Stimulated activated CD4-positive, alpha-beta T cell treated with anti-CD3 and anti-CD28 coated beads, Interleukin-12 subunit alpha, Interleukin-12 subunit beta, amount 100 ng/mL, for 48 hours (primary cell): Measurements from ENCODE around the gene CRKL.
"Not testable (repeated sequence)": the region's sequence is repeated elsewhere in the genome, so short reads cannot be mapped to it uniquely, and the experiment has no call there.

Source experiments
- DNase-seq, 3 donors: peaks; one replicate each; pipeline ENCODE4 v3.0.0-alpha.2; 2020; ENCODE audit warnings: low read depth in 2 of 3, low spot score in 1 of 3

Gene CRKL

DNA sequence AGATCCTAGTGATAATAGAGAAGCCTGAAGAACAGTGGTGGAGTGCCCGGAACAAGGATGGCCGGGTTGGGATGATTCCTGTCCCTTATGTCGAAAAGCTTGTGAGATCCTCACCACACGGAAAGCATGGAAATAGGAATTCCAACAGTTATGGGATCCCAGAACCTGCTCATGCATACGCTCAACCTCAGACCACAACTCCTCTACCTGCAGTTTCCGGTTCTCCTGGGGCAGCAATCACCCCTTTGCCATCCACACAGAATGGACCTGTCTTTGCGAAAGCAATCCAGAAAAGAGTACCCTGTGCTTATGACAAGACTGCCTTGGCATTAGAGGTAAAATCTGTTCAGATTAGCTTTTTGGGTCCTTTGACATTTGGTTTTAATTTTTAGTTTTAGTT, 16.7 kb downstream of the CRKL start:
- DNase-seq: no peak

DNA sequence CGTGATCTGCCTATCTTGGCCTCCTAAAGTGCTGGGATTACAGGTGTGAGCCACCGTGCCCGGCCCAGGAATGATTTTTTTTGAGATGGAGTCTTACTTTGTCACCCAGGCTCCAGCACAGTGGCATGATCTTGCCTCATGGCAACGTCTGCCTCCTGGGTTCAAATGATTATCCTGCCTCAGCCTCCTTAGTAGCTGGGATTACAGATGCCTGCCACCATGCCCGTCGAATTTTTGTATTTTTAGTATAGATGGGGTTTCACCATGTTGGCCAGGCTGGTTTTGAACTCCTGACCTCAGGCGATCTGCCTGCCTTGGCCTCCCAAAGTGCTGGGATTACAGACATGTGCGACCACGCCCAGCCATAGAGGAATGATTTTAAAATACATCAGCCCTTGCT, 17.8 kb downstream of the CRKL start:
- not testable (repeated sequence) for DNase-seq

DNA sequence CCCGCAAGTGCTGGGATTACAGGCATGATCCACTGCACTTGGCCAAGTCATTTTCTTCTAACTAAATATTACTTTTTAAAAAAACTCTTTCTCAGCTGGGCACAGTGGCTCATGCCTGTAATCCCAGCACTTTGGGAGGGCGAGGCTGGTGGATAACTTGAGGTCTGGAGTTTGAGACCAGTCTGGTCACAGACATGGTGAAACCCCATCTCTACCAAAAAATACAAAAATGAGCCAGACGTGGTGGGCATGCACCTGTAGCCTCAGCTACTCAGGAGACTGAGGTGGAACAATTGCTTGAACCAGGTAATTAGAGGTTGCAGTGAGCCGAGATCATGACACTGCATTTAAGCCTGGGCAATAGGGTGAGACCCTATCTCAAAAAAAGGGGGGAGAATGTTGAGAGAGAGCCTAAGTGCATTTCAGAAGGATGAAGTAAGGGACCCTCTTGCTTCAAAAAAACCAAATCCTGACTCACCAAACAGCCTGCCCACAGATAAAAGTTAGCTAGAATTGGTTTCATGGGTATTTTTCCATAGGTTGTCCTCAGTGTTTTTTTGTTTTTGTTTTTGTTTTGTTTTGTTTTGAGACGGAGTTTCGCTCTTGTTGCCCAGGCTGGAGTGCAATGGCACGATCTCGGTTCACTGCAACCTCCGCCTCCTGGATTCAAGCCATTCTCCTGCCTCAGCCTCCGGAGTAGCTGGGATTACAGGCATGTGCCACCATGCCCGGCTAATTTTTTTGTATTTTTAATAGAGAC, 18.8 kb downstream of the CRKL start:
- not testable (repeated sequence) for DNase-seq

DNA sequence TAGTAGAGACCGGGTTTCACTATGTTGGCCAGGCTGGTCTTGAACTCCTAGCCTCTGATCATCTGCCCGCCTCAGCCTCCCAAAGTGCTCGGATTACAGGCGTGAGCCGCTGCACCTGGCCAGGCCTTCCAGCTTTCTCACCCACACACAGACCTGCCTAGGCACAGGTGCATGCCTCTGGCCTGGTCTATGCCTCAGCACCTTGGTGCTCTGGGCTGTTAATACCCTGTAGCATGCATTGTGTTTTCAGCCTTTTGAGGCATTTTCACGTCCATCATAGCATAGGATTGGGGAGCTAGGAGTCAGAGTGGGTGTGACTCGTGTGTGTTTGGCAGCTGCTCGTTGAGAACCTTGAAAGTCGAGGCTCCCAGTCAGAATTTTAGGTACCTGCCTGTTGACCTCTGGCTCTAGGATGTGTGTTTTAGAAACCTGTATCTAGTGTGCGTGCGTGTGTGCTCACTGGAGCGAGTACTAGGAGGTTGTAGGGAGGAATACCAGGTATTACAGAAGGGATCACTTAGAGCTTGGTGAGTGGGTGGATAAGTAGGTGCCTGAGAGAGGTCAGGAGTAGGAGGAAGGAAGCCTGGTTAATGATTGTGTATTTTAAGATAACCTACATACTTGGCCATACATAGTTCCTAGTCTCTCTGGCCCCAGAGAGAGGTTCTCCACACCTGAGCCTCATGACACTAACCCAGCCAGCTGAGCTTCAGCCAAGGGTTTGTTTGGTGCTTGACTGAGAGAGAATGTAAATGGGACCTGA, 20.0 kb downstream of the CRKL start:
- no peak for DNase-seq

DNA sequence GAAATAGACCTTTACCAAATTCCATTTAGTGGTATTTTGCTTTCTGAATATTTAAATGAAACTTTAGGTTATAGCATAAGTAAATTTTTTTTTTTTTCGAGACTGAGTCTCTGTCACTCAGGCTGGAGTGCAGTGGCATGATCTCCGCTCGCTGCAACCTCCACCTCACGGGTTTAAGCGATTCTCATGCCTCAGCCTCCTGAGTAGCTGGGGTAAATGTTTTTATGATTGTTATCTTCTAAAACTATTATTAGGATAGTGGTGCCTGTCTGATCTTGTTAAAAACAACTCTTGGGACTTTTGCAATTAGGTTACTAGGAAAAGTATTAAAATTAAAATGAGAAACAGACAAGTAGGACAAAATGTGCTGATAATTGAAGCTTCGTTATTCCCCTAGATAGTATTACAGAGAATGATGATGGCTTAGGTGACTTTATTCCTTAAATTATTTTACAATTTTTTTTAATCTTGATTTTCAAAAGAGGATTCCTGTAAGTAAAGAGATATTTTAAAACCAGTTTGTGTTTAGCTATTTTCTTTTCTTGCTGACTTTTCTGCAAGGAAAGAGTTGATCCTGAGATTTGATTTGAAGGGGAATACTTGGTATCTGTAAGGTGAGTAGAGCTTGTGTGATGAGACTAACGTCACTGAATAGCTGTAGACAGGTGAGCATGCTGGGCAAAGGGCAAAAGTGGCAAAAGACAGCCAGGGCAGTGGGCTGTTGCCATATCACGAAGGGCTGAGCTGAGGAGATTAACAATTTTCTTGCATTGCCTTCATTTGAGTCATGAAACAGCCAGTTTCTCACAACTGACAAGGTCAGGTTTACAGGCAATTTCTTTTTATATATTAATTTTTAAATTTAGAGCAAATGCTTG, 20.8 kb downstream of the CRKL start:
- no peak for DNase-seq

DNA sequence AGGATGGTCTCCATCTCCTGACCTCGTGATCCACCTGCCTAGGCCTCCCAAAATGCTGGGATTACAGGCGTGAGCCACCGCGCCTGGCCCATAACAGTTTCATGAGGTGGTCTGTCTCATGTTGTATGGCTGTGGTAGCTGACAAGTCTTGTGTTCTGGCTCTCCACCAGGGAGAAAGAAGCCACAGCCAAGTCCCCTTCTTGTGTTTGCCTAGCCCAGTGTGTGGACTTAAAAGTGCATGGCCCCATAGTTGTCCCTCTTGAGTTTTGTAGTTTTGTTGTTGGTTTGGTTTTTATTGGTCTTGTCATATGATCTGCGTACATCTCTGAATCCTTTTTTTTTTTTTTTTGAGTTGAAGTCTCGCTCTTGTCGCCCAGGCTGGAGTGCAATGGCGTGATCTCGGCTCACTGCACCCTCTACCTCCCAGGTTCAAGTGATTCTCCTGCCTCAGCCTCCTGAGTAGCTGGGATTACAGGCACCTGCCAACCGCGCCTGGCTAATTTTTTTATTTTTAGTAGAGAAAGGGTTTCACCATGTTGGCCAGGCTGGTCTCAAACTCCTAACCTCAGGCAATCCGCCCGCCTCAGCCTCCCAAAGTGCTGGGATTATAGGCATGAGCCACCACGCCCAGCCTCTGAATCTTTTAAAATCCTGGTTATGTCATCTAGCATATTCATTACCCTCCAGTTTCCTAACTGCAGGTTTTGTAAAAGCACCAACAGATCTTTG, 22.4 kb downstream of the CRKL start:
- DNase-seq: not testable (repeated sequence)

DNA sequence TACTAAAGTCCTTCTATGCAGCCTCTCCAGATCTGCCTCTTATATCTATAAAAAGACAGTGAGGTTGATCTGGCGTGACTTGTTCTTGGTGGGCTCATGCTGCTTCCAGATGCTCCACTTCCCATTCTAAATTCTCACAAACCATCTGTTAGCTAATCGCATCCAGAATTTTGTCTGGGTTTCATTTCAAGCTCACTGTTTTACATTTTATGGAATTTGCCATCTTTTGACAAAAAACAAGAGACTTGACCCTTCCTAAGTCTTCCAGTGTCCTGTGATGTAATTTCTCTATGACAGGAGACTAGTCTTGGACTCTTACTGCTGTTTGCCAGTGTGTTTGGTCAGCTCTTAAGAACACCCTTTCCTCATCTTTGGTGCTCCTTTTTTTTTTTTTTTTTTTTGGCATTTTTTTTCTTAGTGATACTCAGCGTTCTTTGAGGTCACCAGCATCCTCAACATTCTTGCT, 23.0 kb downstream of the CRKL start:
- DNase-seq: no peak

DNA sequence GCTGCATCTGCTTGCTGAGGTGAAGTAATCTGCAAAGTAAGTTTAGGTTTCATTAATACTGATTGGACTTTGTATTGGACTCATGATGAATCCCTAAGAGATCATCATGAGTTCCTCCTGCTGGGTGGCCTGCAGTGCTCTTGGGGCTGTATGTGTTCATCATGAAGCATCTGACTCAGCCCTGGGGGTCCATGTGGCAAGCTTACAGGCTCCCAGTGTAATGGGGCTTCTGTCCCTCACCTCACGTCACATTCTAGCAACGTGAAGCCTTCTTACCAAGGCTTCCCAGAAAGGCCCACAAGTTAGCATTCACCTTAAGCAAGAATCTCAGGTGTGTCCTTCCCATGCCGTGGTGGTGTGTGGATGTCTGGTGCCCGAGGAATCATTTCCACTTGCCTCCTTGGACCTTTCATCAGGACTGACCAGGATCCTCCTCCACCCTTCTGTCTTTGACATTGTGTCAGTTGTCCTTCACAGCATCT, 23.7 kb downstream of the CRKL start:
- no peak for DNase-seq

DNA sequence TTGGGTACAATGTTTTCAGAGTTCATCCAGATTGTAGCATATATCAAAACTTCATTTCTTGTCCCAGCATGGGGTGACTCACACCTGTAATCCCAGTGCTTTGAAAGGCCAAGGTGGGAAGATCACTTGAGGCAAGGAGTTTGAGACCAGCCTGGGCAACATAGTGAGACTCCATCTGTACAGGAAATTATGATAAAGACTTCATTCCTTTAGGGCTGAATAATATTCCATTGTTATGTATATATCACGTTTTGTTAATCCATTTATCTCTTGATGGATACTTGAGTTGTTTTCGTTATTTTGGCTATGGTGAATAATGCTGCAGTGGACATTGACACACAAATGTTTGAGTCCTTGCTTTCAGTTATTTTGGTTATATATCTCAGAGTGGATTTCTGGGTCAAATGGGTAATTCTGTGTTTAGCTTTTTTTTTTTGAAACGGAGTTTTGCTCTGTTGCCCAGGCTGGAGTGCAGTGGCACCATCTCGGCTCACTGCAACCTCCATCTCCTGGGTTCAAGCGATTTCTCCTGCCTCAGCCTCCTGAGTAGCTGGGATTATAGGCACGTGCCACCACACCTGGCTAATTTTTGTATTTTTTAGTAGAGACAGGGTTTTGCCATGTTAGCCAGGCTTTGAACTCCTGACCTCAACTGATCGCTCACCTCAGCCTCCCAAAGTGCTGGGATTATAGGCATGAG, 25.1 kb downstream of the CRKL start:
- not testable (repeated sequence) for DNase-seq

DNA sequence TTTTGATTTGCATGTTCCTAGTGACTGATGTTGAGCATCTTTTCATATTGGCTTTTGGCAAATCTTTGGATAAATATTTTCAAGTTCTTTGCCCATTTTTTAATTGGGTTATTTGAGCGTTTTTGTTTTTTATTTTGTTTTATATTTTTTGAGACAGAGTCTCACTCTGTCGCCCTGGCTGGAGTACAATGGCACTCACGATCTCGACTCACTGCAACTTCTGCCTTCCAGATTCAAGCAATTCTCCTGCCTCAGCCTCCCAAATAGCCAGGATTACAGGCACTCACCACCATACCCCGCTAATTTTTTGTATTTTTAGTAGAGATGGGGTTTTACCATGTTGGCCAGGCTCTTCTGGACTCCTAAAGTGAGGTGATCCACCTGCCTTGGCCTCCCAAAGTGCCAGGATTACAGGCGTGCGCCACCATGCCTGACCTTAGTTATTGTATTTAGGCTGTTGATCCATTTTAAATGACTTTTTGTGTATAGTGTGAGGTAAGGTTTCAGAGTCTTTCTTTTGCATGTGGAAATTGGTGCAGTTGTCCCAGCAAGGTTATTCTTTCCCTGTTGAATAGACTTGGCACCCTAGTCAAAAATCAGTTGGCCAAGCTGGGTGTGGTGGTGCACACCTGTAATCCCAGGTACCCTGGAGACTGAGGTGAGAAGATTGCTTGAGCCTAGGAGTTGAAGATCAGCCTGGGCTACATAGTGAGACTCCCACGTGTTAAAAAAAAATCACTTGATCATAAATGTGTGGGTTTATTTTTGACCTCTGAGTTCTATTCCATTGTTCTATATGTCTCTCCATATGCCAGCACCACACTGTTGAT, 26.1 kb downstream of the CRKL start:
- no peak for DNase-seq

DNA sequence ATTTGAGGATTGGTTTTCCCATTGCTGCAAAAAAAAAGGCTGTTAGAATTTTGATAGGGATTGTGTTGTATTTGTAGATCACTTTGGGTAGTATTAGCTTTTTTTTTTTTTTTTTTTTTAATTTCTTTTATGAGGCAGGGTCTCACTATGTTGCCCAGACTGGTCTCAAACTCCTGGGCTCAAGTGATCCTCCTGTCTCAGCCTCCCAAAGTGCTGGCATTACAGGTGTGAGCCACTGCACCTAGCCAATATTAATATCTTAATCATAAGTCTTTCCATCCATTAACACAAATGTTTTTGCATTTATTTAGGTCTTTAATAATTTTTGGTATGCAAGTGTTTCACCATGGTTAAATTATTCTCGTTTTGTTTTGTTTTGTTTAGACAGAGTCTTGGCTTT, 26.8 kb downstream of the CRKL start:
- no peak for DNase-seq

DNA sequence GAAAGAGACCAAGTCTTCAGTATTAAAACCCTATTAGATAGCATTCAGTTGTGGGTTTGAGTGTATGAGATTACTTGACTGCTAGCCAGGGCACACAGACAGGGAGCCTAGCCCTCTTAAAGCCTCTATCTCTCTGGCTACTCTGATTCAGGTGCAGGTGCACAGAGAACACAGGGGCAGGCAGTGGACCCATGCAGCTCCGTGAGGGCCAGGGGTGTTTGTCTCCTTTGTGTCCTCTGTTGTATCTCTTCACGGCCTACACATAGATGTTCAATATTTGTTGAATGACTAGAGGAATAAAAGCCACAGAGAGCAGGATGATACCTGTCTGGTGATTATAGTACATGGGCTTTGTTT, 28.3 kb downstream of the CRKL start:
- no peak for DNase-seq

DNA sequence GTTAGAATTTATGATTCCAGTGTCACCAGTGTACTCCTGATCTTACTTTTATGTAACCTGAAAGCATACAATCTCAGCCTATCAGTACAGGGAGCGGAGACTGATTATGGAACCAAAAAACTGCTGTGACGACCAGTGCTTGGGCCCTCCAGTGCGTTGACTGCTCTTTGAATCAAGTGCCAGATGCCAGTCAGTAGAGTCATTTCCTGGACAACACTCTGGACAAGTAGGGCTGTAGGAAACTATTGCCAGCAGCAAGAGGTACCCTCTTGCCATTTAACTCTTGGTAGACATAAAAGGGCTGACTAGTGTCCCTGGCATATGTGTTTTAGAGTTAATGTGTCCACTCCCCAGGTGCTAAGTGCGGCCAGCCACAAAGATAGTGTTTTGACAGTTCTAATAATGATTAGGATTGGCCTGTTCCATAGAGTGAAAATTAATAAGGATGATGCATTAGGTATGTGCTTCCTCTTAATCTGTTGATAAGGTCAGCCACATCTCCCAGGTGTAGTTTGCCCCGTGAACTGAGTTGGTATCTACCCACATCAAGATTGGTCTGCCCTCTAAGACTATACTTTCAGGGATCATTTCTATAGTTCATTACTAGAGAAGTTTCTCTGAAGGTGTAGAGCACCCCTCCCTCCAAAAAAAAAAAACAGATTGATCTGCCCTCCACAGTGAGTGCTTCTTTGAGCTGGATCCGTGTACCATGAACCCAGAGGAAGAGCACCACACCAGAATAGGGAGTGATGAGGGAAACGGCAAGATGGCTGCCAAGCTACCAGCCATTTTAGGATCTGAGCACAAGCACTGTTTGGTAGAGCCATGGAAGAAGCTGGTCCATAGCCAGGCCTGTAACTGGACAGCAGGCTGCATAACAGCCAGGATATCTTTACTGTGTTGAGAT, 29.1 kb downstream of the CRKL start:
- DNase-seq: no peak

DNA sequence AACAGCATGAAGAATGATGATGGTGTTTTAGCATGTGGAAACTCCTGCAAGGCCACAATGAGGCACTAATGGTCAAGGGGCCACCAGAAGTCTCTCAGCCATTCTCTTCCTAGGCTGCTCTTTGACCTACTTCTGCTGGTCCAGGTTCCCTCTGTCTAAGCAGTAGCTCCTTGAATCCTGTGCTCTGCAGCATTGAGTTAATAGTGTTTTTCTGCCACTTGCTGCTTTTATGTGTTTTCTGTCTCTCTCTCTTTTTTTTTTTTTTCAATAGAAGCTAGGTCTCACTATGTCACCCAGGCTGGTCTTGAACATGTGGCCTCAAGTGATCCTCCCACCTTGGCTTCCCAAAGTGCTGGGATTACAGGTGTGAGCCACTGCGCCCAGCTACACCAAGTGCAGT, 29.8 kb downstream of the CRKL start:
- DNase-seq: no peak

DNA sequence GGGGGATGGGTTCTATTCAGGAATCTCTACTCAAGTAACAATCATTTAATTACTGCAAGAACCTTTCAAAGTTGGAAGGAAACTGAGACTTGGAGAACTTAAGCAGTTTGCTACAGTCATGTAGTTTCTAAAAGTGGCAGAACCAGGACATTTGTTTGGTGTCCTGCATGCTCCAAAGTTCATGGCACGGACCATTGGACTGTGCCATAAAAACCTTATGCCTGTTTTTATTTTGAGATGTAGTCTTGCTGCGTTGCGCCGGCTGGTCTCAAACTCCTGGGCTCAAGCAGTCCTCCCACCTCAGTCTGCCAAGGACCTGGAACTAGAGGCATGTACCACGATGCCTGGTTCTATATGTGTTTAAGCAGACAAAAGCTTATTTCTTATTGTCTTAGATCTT, 31.2 kb downstream of the CRKL start:
- no peak for DNase-seq

DNA sequence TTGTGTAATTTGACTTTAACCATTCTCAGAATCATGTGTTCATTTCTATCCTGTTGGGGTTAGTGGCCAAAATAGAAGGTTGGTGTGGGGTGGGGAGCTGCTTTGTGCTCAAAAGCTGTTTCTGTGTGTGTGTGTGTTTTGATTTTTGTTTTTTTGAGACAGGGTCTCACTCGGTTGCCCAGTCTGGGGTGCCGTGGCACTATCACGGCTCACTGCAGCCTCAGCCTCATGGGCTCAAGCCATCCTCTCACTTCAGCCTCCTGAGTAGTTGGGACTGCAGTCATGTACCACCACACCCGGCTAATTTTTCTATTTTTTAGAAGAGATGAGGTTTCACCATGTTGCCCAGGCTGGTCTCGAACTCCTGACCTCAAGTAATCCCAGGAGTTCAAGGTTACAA, 31.8 kb downstream of the CRKL start:
- no peak for DNase-seq

DNA sequence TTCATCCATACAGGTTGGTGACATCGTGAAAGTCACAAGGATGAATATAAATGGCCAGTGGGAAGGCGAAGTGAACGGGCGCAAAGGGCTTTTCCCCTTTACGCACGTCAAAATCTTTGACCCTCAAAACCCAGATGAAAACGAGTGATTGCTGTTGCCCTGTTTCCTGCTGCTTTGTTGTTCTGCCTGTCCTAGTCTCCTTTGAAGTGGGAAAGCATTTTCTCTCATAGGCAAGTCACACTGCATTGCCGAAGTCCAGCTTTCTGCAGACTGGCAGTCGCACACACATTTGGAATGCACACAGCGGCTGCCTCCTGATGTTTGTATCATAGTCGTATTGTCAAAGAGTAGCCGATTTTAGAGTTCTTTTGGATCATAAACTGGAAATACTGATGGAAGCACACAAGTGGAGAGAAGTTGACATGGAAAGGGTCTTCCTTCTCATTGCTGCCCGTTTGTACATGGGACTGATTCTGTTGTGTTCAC, 32.5 kb downstream of the CRKL start:
- no peak for DNase-seq
